ENCODE measurements around the gene RHOD. TPM values are rescaled to one million over a fixed set of nuclear protein-coding genes. Genes with fewer than 3 reads are reported as not detected.

Gene RHOD
- total RNA-seq, 1 experiment from 2014 or later: 99.9 TPM

DNA sequence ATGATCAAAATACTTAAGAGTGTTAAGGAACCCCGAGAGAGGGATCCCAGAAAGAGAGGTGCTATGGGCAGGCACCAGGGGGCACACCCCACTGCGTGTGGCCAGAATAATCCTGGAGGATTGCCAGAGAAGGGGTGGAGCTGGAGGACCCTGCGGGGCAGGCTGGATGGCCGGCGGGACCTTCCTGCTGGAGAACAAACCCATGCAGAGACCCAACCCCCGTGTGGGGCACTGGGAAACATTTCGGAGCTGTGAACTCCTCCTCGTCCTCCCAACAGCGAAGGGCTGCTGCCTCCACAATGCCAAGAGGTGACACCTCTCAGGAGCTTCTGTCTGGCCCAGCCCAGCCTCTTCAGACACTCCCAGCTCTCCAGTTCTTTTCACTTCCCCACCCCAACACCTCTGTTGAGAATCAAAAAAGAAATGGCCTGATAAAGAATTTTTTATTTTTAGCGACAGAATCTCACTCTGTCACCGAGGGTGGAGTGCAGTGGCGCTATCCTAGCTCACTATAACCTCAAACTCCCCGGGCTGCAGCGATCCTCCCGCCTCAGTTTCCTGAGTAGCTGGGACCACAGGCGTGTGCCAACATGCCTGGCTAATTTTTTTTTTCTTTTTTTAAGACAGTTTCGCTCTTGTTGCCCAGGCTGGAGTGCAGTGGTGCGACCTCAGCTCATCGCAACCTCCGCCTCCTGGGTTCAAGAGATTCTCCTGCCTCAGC is 25.6 kb downstream of the RHOD start:
- DNase-seq (no peak), ATAC-seq (no peak)
- Histone ChIP-seq H3K9ac (ENCODE audit: low read length) (no peak overlapping the region), H4K20me1 (ENCODE audit: low read length) (no peaks in the 10 kb centered on the region), H3K36me3 (ENCODE audit: low read depth, low read length) (no peaks in the 10 kb centered on the region), H3K9me3 (ENCODE audit: low read length) (no peaks in the 10 kb centered on the region), H3K4me1 (ENCODE audit: insufficient read depth, low read length) (peaks cover 19% of the 10 kb centered on the region), H3K27ac (ENCODE audit: low read length) (no peak overlapping the region), H3K79me2 (ENCODE audit: low read length) (no peaks in the 10 kb centered on the region), H3K9me2 (replicated peaks; ENCODE audit: low read length) (no peaks in the 10 kb centered on the region), H3K27me3 (ENCODE audit: low read length) (no peaks in the 10 kb centered on the region), H3K4me3 (ENCODE audit: low read length) (no peak overlapping the region), H3K4me2 (ENCODE audit: low read length) (peak overlapping the region; percentile 32; the same call in 1 of the 2 replicates), H3F3A (ENCODE audit: low read length, unreplicated experiment) (no peaks in the 10 kb centered on the region), H2AFZ (ENCODE audit: low read length) (peak overlapping the region; percentile 64; the same call in 1 of the 2 replicates)
- CTCF ChIA-PET: interaction anchor here (0.6 to 0.9 kb wide), 3 partner anchors 85 to 235 kb away, joined by 3 to 4 read pairs (median 3); no protein-coding TSS in a partner anchor
- intact Hi-C loops (cut with micrococcal nuclease): loop anchor here (5.0 kb wide), 1 partner anchor 235 kb away; no protein-coding TSS in a partner anchor
- no TSS peak for BruUV-seq (replicated peaks)
- TF ChIP-seq, protein P1, sequence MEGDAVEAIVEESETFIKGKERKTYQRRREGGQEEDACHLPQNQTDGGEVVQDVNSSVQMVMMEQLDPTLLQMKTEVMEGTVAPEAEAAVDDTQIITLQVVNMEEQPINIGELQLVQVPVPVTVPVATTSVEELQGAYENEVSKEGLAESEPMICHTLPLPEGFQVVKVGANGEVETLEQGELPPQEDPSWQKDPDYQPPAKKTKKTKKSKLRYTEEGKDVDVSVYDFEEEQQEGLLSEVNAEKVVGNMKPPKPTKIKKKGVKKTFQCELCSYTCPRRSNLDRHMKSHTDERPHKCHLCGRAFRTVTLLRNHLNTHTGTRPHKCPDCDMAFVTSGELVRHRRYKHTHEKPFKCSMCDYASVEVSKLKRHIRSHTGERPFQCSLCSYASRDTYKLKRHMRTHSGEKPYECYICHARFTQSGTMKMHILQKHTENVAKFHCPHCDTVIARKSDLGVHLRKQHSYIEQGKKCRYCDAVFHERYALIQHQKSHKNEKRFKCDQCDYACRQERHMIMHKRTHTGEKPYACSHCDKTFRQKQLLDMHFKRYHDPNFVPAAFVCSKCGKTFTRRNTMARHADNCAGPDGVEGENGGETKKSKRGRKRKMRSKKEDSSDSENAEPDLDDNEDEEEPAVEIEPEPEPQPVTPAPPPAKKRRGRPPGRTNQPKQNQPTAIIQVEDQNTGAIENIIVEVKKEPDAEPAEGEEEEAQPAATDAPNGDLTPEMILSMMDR (conservative IDR thresholded peaks at IDR 0.05; ENCODE audit: low read depth, low read length): no peak
- TF ChIP-seq EZH2 (IDR thresholded peaks at IDR 0.05; ENCODE audit: low read length, unreplicated experiment) (no peak), EZH2phosphoT487 (IDR thresholded peaks at IDR 0.05; ENCODE audit: borderline replicate concordance, low read length) (no peak)
- POLR2A ChIA-PET (ENCODE audit: unreplicated experiment): interaction anchor here (0.6 kb wide), 1 partner anchor 29 kb away, joined by 5 read pairs; no protein-coding TSS in a partner anchor

DNA sequence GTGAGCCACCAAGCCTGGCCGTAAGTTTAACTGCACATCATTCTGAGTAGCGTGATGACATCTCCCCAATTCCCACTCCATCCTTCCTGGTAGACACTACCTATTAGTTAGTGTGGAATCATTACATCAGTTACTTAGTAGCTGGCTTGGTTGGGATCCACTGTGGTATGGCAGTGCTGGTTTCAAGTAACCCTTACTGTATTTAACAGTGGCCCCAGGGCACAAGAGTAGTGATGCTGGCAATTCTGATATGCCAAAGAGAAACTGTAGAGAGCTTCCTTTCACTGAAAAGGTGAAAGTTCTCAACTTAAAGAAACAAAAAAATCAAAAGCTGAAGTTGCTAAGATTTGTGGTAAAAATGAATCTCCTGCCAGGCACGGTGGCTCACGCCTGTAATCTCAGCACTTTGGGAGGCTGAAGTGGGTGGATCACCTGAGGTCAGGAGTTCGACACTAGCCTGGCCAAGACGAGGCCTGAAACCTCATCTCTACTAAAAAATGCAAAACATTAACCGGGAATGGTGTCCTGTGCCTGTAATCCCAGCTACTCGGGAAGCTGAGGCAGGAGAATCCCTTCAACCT is 27.2 kb downstream of the RHOD start:
- H3K36me3 ChIP-seq (ENCODE audit: low read depth, low read length): no peaks in the 10 kb centered on the region
- H3K79me2 ChIP-seq (ENCODE audit: low read length): no peaks in the 10 kb centered on the region
- H3K27me3 ChIP-seq (ENCODE audit: low read length): no peaks in the 10 kb centered on the region
- no TSS peak for BruUV-seq (replicated peaks)
- no peak overlapping the region for H3K9ac ChIP-seq (ENCODE audit: low read length)
- no peaks in the 10 kb centered on the region for H3F3A ChIP-seq (ENCODE audit: low read length, unreplicated experiment)
- no peak overlapping the region for H2AFZ ChIP-seq (ENCODE audit: low read length)
- ChIA-PET CTCF (interaction anchor here (0.7 kb wide), 1 partner anchor 15 kb away, joined by 6 read pairs; no protein-coding TSS in a partner anchor), POLR2A (ENCODE audit: unreplicated experiment) (interaction anchor here (0.6 kb wide), 1 partner anchor 1091 kb away, joined by 17 read pairs; no protein-coding TSS in a partner anchor)
- no peaks in the 10 kb centered on the region for H3K9me3 ChIP-seq (ENCODE audit: low read length)
- TF ChIP-seq, protein P1 (conservative IDR thresholded peaks at IDR 0.05; ENCODE audit: low read depth, low read length): no peak
- no peak for TF ChIP-seq EZH2phosphoT487 (IDR thresholded peaks at IDR 0.05; ENCODE audit: borderline replicate concordance, low read length)
- H3K4me2 ChIP-seq (ENCODE audit: low read length): no peak overlapping the region
- intact Hi-C loops (cut with micrococcal nuclease): loop anchor here (5.0 kb wide), 1 partner anchor 233 kb away; no protein-coding TSS in a partner anchor
- no peak overlapping the region for H3K27ac ChIP-seq (ENCODE audit: low read length)
- peaks cover 9% of the 10 kb centered on the region; the same call in 1 of the 2 replicates for H3K4me1 ChIP-seq (ENCODE audit: insufficient read depth, low read length)
- H4K20me1 ChIP-seq (ENCODE audit: low read length): no peaks in the 10 kb centered on the region
- H3K4me3 ChIP-seq (ENCODE audit: low read length): no peak overlapping the region
- DNase-seq: peak; percentile 29
- no peaks in the 10 kb centered on the region for H3K9me2 ChIP-seq (replicated peaks; ENCODE audit: low read length)
- ATAC-seq: no peak
